H1 (cell line): ENCODE results near the gene COG3. TPM values are rescaled to one million over a fixed set of nuclear protein-coding genes. Genes with fewer than 3 reads are reported as not detected.

Source experiments
- CTCF ChIA-PET: fragments of 300-600 bp; sonication (Branson Sonifier 250); formaldehyde crosslinking; loops from one replicate; lab custom pipeline; 2021; ENCODE audit not compliant: partially characterized antibody; lab: Charles Lee
- POLR2A ChIA-PET: fragments of 300-600 bp; sonication (Branson Sonifier 250); formaldehyde crosslinking; loops from one replicate; lab custom pipeline; 2021; ENCODE audit warnings: inconsistent platforms; ENCODE audit not compliant: partially characterized antibody; lab: Charles Lee
- DNase-seq, 2 experiments: peaks; one replicate each; pipeline versions ENCODE4 v3.0.0 to v3.0.0-alpha.2; 2010 to 2022; ENCODE audit warnings: low spot score in 2 of 2, low read depth in 1 of 2, mixed read lengths in 1 of 2
- FAIRE-seq: peaks from 2 replicates; lab custom pipeline; 2011; peaks lifted over from hg19 to GRCh38; lab: Jason Lieb, UNC
- H2AFZ ChIP-seq: 2 replicates; pipeline ENCODE4 v1.8.1; 2012; ENCODE audit warnings: low read length, inconsistent platforms
- H2AK5ac ChIP-seq: 2 replicates; pipeline ENCODE4 v1.6.1; 2013; ENCODE audit warnings: low read depth, low read length
- H2BK120ac ChIP-seq: replicated peaks from 2 replicates; pipeline ENCODE3; 2013; ENCODE audit warnings: low read depth, low read length, inconsistent platforms
- H2BK12ac ChIP-seq: 2 replicates; pipeline ENCODE4 v1.6.1; 2013; ENCODE audit warnings: low read depth, low read length
- H2BK15ac ChIP-seq: 2 replicates; pipeline ENCODE4 v1.6.1; 2013; ENCODE audit warnings: low read length
- H2BK20ac ChIP-seq: 2 replicates; pipeline ENCODE4 v1.6.1; 2013; ENCODE audit warnings: low read length
- H2BK5ac ChIP-seq: 2 replicates; pipeline ENCODE4 v1.6.1; 2013; ENCODE audit warnings: low read depth, low read length
- H3K14ac ChIP-seq: 2 replicates; pipeline ENCODE4 v1.6.1; 2013; ENCODE audit warnings: inconsistent platforms; ENCODE audit not compliant: insufficient read length
- H3K18ac ChIP-seq: 2 replicates; pipeline ENCODE4 v1.6.1; 2013; ENCODE audit warnings: low read length; ENCODE audit errors: extremely low read depth
- H3K23ac ChIP-seq: 2 replicates; pipeline ENCODE4 v1.6.1; 2013; ENCODE audit warnings: inconsistent platforms; ENCODE audit not compliant: insufficient read length
- H3K23me2 ChIP-seq: 2 replicates; pipeline ENCODE4 v1.6.1; 2013; ENCODE audit warnings: low read depth, low read length
- H3K27ac ChIP-seq: 2 replicates; pipeline ENCODE4 v1.6.1; 2011; ENCODE audit warnings: low read depth, low read length, inconsistent platforms
- H3K27me3 ChIP-seq, 4 experiments: replicated peaks in 1 of 4; 1 replicate in 1 of 4; 2 replicates in 3 of 4; pipeline versions ENCODE4 v1.6.1 to v1.8.1; 2011 to 2013; ENCODE audit warnings: low read length in 3 of 4, mild to moderate bottlenecking in 3 of 4, inconsistent platforms in 2 of 4, mixed read lengths in 2 of 4, moderate library complexity in 1 of 4; ENCODE audit not compliant: control insufficient read depth in 3 of 4, insufficient read depth in 3 of 4; ENCODE audit errors: extremely low read depth in 1 of 4
- H3K36me3 ChIP-seq, 4 experiments: 2 replicates each; pipeline versions ENCODE4 v1.6.1 to v1.8.1; 2011 to 2013; ENCODE audit warnings: mild to moderate bottlenecking in 4 of 4, low read length in 3 of 4, moderate library complexity in 2 of 4, control low read depth in 1 of 4, inconsistent platforms in 1 of 4; ENCODE audit not compliant: insufficient read depth in 4 of 4, control insufficient read depth in 2 of 4
- H3K4ac ChIP-seq: replicated peaks from 2 replicates; pipeline ENCODE3; 2013; ENCODE audit warnings: low read length, low read depth, mixed read lengths, inconsistent platforms; ENCODE audit not compliant: insufficient read length
- H3K4me1 ChIP-seq, 4 experiments: replicated peaks in 1 of 4; 1 replicate in 1 of 4; 2 replicates in 3 of 4; pipeline versions ENCODE4 v1.6.1 to v1.8.1; 2011 to 2013; ENCODE audit warnings: low read length in 3 of 4, inconsistent platforms in 2 of 4, mixed read lengths in 1 of 4; ENCODE audit not compliant: insufficient read depth in 4 of 4, control insufficient read depth in 3 of 4
- H3K4me2 ChIP-seq, 2 experiments: 2 replicates each; pipeline versions ENCODE4 v1.6.1 to v1.8.1; 2011 to 2013; ENCODE audit warnings: low read depth in 2 of 2, low read length in 2 of 2, control low read depth in 1 of 2, inconsistent platforms in 1 of 2, mild to moderate bottlenecking in 1 of 2; ENCODE audit not compliant: insufficient read depth in 1 of 2
- H3K4me3 ChIP-seq, 4 experiments: fragments of 200-600, 300-600 bp in 1 of 4; sonication (generic), shearing (Covaris generic), sonication (Bioruptor Twin) in 1 of 4; 2 replicates each; pipeline versions ENCODE4 v1.5.1 to v1.8.1; 2011 to 2016; ENCODE audit warnings: low read length in 4 of 4, low read depth in 3 of 4, control low read depth in 2 of 4, inconsistent platforms in 2 of 4, mild to moderate bottlenecking in 2 of 4, mixed read lengths in 1 of 4, moderate library complexity in 1 of 4; ENCODE audit not compliant: insufficient read depth in 2 of 4; ENCODE audit errors: extremely low read depth in 1 of 4
- H3K56ac ChIP-seq: replicated peaks from 2 replicates; pipeline ENCODE3; 2013; ENCODE audit warnings: low read depth, mild to moderate bottlenecking, mixed read lengths, low read length, inconsistent platforms; ENCODE audit not compliant: insufficient read length
- H3K79me1 ChIP-seq: 2 replicates; pipeline ENCODE4 v1.6.1; 2013; ENCODE audit warnings: low read depth, low read length, control low read depth
- H3K79me2 ChIP-seq, 2 experiments: 2 replicates each; pipeline versions ENCODE4 v1.6.1 to v1.8.1; 2012 to 2013; ENCODE audit warnings: low read length in 2 of 2, mild to moderate bottlenecking in 2 of 2, inconsistent platforms in 1 of 2; ENCODE audit not compliant: insufficient read depth in 2 of 2, control insufficient read depth in 1 of 2
- H3K9ac ChIP-seq, 4 experiments: replicated peaks in 1 of 4; 1 replicate in 1 of 4; 2 replicates in 3 of 4; pipeline versions ENCODE4 v1.6.1 to v1.8.1; 2011 to 2013; ENCODE audit warnings: low read depth in 3 of 4, low read length in 3 of 4, control low read depth in 2 of 4, mild to moderate bottlenecking in 2 of 4, moderate library complexity in 2 of 4, inconsistent platforms in 1 of 4; ENCODE audit errors: extremely low read depth in 1 of 4
- H3K9me3 ChIP-seq, 2 experiments: 2 replicates each; pipeline versions ENCODE4 v1.6.1 to v1.8.1; 2012 to 2013; ENCODE audit warnings: mild to moderate bottlenecking in 2 of 2, moderate library complexity in 2 of 2, control low read depth in 1 of 2, inconsistent platforms in 1 of 2, low read depth in 1 of 2, low read length in 1 of 2, mixed read lengths in 1 of 2; ENCODE audit not compliant: insufficient read depth in 2 of 2
- H4K20me1 ChIP-seq, 2 experiments: replicated peaks in 1 of 2; 2 replicates each; pipeline versions ENCODE3 to v1.8.1; 2011 to 2013; ENCODE audit warnings: inconsistent platforms in 2 of 2, low read length in 2 of 2, mild to moderate bottlenecking in 1 of 2; ENCODE audit not compliant: insufficient read depth in 2 of 2, control insufficient read depth in 1 of 2
- H4K5ac ChIP-seq: 2 replicates; pipeline ENCODE4 v1.6.1; 2013; ENCODE audit warnings: low read length, low read depth, mixed read lengths, inconsistent platforms; ENCODE audit not compliant: insufficient read length
- H4K8ac ChIP-seq: 2 replicates; pipeline ENCODE4 v1.8.0; 2013; ENCODE audit warnings: mild to moderate bottlenecking, moderate library complexity, low read length, inconsistent platforms; ENCODE audit not compliant: insufficient read depth; ENCODE audit errors: extremely low read depth
- H4K91ac ChIP-seq: replicated peaks from 2 replicates; pipeline ENCODE3; 2013; ENCODE audit warnings: low read length, mixed read lengths, inconsistent platforms; ENCODE audit not compliant: insufficient read length
- BCL11A ChIP-seq, 2 experiments: IDR thresholded peaks; one replicate each; pipeline ENCODE4 v1.6.1; 2011; ENCODE audit warnings: low read depth in 2 of 2, low read length in 2 of 2, mild to moderate bottlenecking in 2 of 2
- CEBPB ChIP-seq: IDR thresholded peaks from 2 replicates; pipeline ENCODE4 v1.6.1; 2012; ENCODE audit warnings: low read depth, low read length
- CHD1 ChIP-seq: IDR thresholded peaks from 2 replicates; pipeline ENCODE4 v1.6.1; 2012; ENCODE audit warnings: low read depth, low read length, improper control_type of control experiment
- EGR1 ChIP-seq: IDR thresholded peaks from 2 replicates; pipeline ENCODE4 v1.6.1; 2011; ENCODE audit warnings: low read depth, low read length, borderline replicate concordance
- EP300 ChIP-seq, 2 experiments: IDR thresholded peaks; 1 replicate in 1 of 2; 2 replicates in 1 of 2; pipeline ENCODE4 v1.6.1; 2011 to 2012; ENCODE audit warnings: low read depth in 2 of 2, low read length in 2 of 2, mild to moderate bottlenecking in 2 of 2, borderline replicate concordance in 1 of 2, inconsistent platforms in 1 of 2, moderate library complexity in 1 of 2
- GTF2F1 ChIP-seq: IDR thresholded peaks from 2 replicates; pipeline ENCODE4 v1.6.1; 2012; ENCODE audit warnings: low read depth, low read length, improper control_type of control experiment, borderline replicate concordance
- HDAC2 ChIP-seq, 2 experiments: fragments of 300-600 bp in 1 of 2; sonication (generic) in 1 of 2; IDR thresholded peaks; 2 replicates each; pipeline ENCODE4 v1.6.1; 2011 to 2012; ENCODE audit warnings: low read depth in 2 of 2, low read length in 2 of 2, mild to moderate bottlenecking in 2 of 2, moderate library complexity in 2 of 2, borderline replicate concordance in 1 of 2, inconsistent platforms in 1 of 2
- RBBP5 ChIP-seq: IDR thresholded peaks from 2 replicates; pipeline ENCODE4 v1.7.1; 2012; ENCODE audit warnings: low read depth, mild to moderate bottlenecking, inconsistent platforms, low read length, moderate library complexity, borderline replicate concordance
- RFX5 ChIP-seq: IDR thresholded peaks from 2 replicates; pipeline ENCODE4 v1.6.1; 2011; ENCODE audit warnings: low read depth, low read length, improper control_type of control experiment, borderline replicate concordance
- SIX5 ChIP-seq: IDR thresholded peaks from 2 replicates; pipeline ENCODE4 v1.6.1; 2011; ENCODE audit warnings: mild to moderate bottlenecking, low read depth, low read length
- TAF1 ChIP-seq: IDR thresholded peaks from 2 replicates; pipeline ENCODE4 v1.6.1; 2011; ENCODE audit warnings: mild to moderate bottlenecking, low read depth, low read length
- ZNF274 ChIP-seq: IDR thresholded peaks from 2 replicates; pipeline ENCODE4 v1.7.0; 2012; ENCODE audit warnings: low read length, borderline replicate concordance; ENCODE audit errors: extremely low read depth
- WGBS, 2 experiments: shearing (Covaris generic) in 1 of 2; methylation state at CpG; one replicate each; pipeline versions ENCODE4 v1.1.6 to v1.1.7; 2013 to 2015; ENCODE audit warnings: low lambda C conversion rate in 2 of 2, mixed read lengths in 2 of 2, inconsistent platforms in 1 of 2, low coverage in 1 of 2, missing lambda C conversion rate in 1 of 2; ENCODE audit not compliant: insufficient replicate concordance in 2 of 2, insufficient coverage in 1 of 2, insufficient read length in 1 of 2; ENCODE audit errors: extremely low coverage in 1 of 2, missing lambda C conversion rate in 1 of 2; 5-methylcytosine and 5-hydroxymethylcytosine counted together
- polyA plus RNA-seq, 7 experiments: library from polyadenylated mRNA; depleted of rRNA in 3 of 7; stranded (reverse) in 5 of 7; unstranded in 2 of 7; fragments of >200 nt in 5 of 7; fragments of 200-250 nt in 2 of 7; gene quantifications; 1 replicate in 5 of 7; 2 replicates in 1 of 7; 4 replicates in 1 of 7; pipeline versions ENCODE4 v1.2.1 to v1.2.3, GENCODE V29; 2011 to 2013; ENCODE audit warnings: missing spikeins in 2 of 7, mixed read lengths in 2 of 7
- total RNA-seq: library from RNA; stranded (reverse); fragmentation: NEBNext Ultra II Directional; extraction: Animal tissue kit (Norgen Biotek cat#: 25700); gene quantifications from 2 replicates; pipeline ENCODE4 v1.2.1, GENCODE V29; 2021
- TF ChIP-seq, protein P1 (sequence below): IDR thresholded peaks from 2 replicates; pipeline ENCODE4 v1.6.1; 2012; ENCODE audit warnings: inconsistent platforms

Gene COG3
- total and polyA plus RNA-seq, 2 of the 8 experiments (the other 6 are each of a cell fraction or from before 2014, with no cell fraction given): 12.7 to 13.5 TPM

DNA sequence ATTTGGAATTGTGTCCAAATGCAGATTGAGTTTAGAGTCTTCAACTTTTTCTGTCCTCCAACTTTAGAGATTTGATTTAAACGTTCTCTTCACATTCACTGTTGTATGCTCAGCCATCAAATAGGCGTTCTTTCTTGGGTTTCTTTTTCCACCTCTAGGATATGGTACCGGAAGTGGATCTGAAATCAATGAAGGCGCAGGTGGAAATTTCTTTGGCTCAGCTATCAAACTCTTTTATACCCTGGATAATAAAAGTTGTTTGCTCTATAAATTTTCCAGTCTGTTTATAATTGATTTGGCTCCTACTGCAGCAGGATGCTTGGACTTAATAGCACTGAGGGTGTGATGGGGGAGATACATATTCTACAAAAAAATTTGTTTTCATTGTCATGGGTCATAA lies 1.6 kb downstream of the COG3 start:
- FAIRE-seq (no peak), DNase-seq (no peak)
- Histone ChIP-seq H3K79me1 (peaks cover 2% of the 10 kb centered on the region), H2AK5ac (no peak overlapping the region), H3K4me3 (peak overlapping the region in 1 of 4 experiments; percentile 91; a peak in 1 of 8 replicates), H2BK12ac (no peak overlapping the region), H3K9ac (no peak overlapping the region; a peak in 1 of 7 replicates), H2BK5ac (no peak overlapping the region), H3K27ac (no peak overlapping the region), H2AFZ (no peak overlapping the region), H3K23me2 (peaks cover 6% of the 10 kb centered on the region), H3K27me3 (no peaks in the 10 kb centered on the region), H3K4me2 (peak overlapping the region; percentile 55 to 96; a peak in 1 of 4 replicates), H4K8ac (no peak overlapping the region), H2BK120ac (no peak overlapping the region), H3K9me3 (no peaks in the 10 kb centered on the region), H4K91ac (no peak overlapping the region), H2BK20ac (no peak overlapping the region), H3K36me3 (no peaks in the 10 kb centered on the region), H3K18ac (no peak overlapping the region), H3K4me1 (peaks cover 0 to 3% (median 1%) of the 10 kb centered on the region in 4 experiments; a peak in 3 of 7 replicates), H3K4ac (no peak overlapping the region), H4K20me1 (peaks cover 2 to 18% of the 10 kb centered on the region in 2 experiments), H3K79me2 (peaks cover 4 to 61% of the 10 kb centered on the region in 2 experiments), H4K5ac (no peak overlapping the region), H3K56ac (no peak overlapping the region), H3K23ac (no peak overlapping the region), H3K14ac (no peak overlapping the region), H2BK15ac (no peak overlapping the region)
- CTCF ChIA-PET: interaction anchor here (1.1 to 1.2 kb wide), 3 partner anchors 14 to 95 kb away, joined by 3 to 4 read pairs (median 4); no protein-coding TSS in a partner anchor
- 88% methylated on average over 4 of the region's 4 CpGs; no CpG with 5 or more reads in 1 of the 2 experiments for WGBS, 2 experiments
- POLR2A ChIA-PET: no interaction called here
- TF ChIP-seq ZNF274 (no peak), GTF2F1 (no peak), BCL11A (IDR thresholded peaks at IDR 0.05; ENCODE audit: low read depth in 2 of 2, low read length in 2 of 2) (no peak), EP300 (IDR thresholded peaks at IDR 0.05; ENCODE audit: borderline replicate concordance in 1 of 2, low read depth in 2 of 2, low read length in 2 of 2) (no peak), EGR1 (no peak), RFX5 (no peak), SIX5 (no peak), TAF1 (no peak), CHD1 (no peak), HDAC2 (IDR thresholded peaks at IDR 0.05; ENCODE audit: borderline replicate concordance in 1 of 2, low read depth in 2 of 2, low read length in 2 of 2) (no peak), CEBPB (no peak), RBBP5 (no peak)
- TF ChIP-seq, protein P1, sequence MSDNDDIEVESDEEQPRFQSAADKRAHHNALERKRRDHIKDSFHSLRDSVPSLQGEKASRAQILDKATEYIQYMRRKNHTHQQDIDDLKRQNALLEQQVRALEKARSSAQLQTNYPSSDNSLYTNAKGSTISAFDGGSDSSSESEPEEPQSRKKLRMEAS: no peak
